SIG-M5 (cell line): Measurements from ENCODE around the gene G6PD.
"Not testable (repeated sequence)": the region's sequence is repeated elsewhere in the genome, so short reads cannot be mapped to it uniquely, and the experiment has no call there.

Source experiments
- DNase-seq: peaks from one replicate; lab custom pipeline; 2025; lab: John Stamatoyannopoulos, UW

Gene G6PD

GRCh38 chrX:154542723-154543424 is 3.8 kb downstream of the G6PD start:
- DNase-seq = peak; percentile 61

- no peak for DNase-seq
Observed at GRCh38 chrX:154541896-154542722, 4.5 kb downstream of the G6PD start.

- DNase-seq = no peak
Observed at GRCh38 chrX:154541589-154541895, 5.1 kb downstream of the G6PD start.

- no peak for DNase-seq
Observed at GRCh38 chrX:154540897-154541535, 5.6 kb downstream of the G6PD start.

GRCh38 chrX:154540365-154540764 is 6.3 kb downstream of the G6PD start:
- DNase-seq = not testable (repeated sequence)

GRCh38 chrX:154539077-154539476 is 7.6 kb downstream of the G6PD start:
- DNase-seq = no peak

GRCh38 chrX:154535892-154536291 is 10.8 kb downstream of the G6PD start:
- no peak for DNase-seq

- DNase-seq = peak; percentile 19
Observed at GRCh38 chrX:154534526-154535322, 11.9 kb downstream of the G6PD start.

- no peak for DNase-seq
Observed at GRCh38 chrX:154532690-154533089, 14.0 kb downstream of the G6PD start.

GRCh38 chrX:154531626-154532025 is 15.0 kb downstream of the G6PD start:
- DNase-seq = no peak

- DNase-seq = no peak
Observed at GRCh38 chrX:154530286-154530685, 16.4 kb downstream of the G6PD start.

GRCh38 chrX:154529206-154529612 is 17.4 kb downstream of the G6PD start:
- DNase-seq = no peak

GRCh38 chrX:154526901-154527675 is 19.6 kb downstream of the G6PD start:
- DNase-seq = peak; percentile 2

- no peak for DNase-seq
Observed at GRCh38 chrX:154525606-154526490, 20.8 kb downstream of the G6PD start.

GRCh38 chrX:154519389-154519788 is 27.3 kb downstream of the G6PD start:
- DNase-seq = no peak

GRCh38 chrX:154517101-154517781 is 29.4 kb downstream of the G6PD start:
- no peak for DNase-seq

- no peak for DNase-seq
Observed at GRCh38 chrX:154516656-154517100, 30.0 kb downstream of the G6PD start.

- DNase-seq = peak; percentile 1
Observed at GRCh38 chrX:154515966-154516655, 30.5 kb downstream of the G6PD start, which contains the start of gene FAM3A. FAM3A (minus strand) TSS chrX:154516232; CDS start chrX:154515772, 460 bp downstream.
